Limb (tissue), 2 donors: ENCODE measurements around the gene PDE4B.
"Not testable (repeated sequence)": the region's sequence is repeated elsewhere in the genome, so short reads cannot be mapped to it uniquely, and the experiment has no call there.

ENCODE experiments used
- DNase-seq, 2 donors: peaks; one replicate each; pipeline ENCODE4 v3.0.0-alpha.2; 2016; ENCODE audit errors: extremely low spot score in 2 of 2

Gene PDE4B

DNA sequence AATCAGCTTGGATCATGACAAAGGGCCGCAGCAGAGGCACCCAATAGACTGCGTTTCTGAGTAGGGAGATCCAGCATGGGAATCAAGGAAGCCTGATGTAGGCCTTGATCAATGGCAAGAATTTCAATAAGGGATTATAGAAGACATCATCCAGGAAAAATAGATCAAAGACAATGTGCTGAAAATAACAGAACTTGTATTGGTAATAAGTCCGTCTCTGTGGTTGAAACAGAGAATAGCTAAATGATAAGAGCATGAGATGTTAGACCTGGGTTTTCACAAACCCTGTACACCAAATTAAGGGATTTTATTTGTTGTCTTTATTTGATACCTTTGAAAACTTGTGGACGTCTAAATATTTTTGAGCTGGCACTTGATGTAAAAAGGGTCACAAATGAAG is 513.2 kb downstream of the PDE4B start:
- no peak for DNase-seq

GRCh38 chr1:66309006-66309741 is 516.5 kb downstream of the PDE4B start:
- DNase-seq = no peak

GRCh38 chr1:66311092-66311491 is 518.4 kb downstream of the PDE4B start:
- no peak for DNase-seq

GRCh38 chr1:66311628-66312027 is 518.9 kb downstream of the PDE4B start:
- no peak for DNase-seq

DNA sequence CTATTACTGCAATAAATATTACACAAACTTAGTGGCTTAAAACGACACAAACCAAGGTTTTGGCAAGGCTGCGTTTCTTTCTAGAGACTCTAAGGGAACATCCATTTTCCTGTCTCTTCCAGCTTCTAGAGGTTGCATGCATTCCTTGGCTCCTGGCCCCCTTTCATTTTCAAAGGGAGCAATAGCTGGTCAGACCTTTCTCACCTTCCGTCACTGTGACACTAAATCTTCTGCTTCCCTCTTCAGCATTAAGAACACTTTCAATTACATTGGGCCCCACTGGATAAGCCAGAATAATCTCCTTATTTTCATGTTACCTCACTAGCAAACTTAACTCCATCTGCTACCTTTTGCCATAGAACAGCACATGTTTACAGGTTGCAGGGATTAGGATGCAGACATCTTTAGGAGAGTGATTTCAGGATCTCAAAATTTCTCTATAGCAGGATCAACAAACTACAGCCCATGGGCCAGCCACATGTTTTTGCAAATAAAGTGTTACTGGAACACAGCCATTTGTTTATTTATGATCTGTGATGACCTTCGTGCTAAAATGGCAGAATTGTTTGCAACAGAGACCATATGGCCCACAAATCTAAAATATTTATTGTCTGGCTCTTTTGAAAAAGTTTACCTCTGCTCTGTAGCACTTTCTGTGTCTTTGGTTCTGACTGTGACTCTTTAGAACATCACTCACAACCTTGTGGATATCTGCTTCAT is 519.7 kb downstream of the PDE4B start:
- DNase-seq = no peak

DNA sequence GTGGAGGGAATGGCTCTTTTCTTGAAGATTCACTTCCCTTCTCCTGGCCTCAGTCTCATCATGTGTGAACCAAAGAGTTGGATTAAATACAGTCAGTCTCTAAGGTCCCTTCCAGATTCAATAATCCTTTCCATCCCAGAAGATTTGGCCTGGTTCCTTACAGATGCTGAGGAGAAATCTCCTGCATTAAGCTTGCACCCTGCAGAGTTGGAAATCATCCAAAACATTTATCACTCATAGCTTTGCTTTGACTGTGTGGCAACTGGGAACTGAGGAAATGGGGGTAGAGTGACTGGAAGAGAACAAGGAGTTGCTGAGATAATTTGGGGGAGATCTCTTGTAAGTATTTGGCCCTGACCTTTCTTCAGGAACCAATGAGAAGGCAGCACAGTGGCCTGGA is 520.7 kb downstream of the PDE4B start:
- DNase-seq = no peak

GRCh38 chr1:66315671-66316070 is 523.0 kb downstream of the PDE4B start:
- no peak for DNase-seq

- DNase-seq = peak in 1 of 2 donors; percentile 78
Observed at GRCh38 chr1:66316464-66317247, 524.0 kb downstream of the PDE4B start.

DNA sequence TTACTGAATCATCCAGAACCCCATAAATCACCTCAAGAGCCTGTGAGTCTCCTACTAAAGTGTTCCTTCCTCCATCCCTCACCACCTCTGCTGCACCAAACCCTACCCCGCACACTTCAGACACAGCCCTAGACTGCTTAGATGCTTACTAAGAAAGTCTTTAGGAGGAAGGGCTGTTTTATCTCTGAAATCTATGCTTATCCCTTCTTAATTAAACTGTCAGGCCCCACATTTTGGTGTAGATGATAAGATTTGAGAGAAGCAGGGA is 524.5 kb downstream of the PDE4B start:
- DNase-seq = no peak

DNA sequence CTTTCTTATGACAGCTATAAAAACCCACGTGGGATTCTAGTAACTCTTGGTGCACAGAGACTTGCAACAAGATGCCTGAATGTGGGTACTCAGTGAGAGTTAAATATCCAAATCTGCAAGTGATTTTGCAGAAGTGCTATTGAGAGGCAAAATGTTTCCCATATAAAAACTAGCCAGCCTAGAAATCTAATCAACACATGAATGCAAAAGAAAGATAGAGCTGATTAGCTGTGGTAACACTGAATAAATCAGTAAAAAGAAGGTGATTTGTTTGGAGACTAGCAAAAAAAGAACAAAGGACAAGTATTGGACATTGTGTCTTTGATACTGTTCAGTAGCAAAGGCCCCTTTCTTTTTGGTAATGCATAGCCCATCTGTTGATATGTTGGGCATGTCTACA is 527.5 kb downstream of the PDE4B start:
- no peak for DNase-seq

GRCh38 chr1:66322462-66322861 is 529.8 kb downstream of the PDE4B start:
- not testable (repeated sequence) for DNase-seq

GRCh38 chr1:66323958-66324625 is 531.4 kb downstream of the PDE4B start:
- no peak for DNase-seq

DNA sequence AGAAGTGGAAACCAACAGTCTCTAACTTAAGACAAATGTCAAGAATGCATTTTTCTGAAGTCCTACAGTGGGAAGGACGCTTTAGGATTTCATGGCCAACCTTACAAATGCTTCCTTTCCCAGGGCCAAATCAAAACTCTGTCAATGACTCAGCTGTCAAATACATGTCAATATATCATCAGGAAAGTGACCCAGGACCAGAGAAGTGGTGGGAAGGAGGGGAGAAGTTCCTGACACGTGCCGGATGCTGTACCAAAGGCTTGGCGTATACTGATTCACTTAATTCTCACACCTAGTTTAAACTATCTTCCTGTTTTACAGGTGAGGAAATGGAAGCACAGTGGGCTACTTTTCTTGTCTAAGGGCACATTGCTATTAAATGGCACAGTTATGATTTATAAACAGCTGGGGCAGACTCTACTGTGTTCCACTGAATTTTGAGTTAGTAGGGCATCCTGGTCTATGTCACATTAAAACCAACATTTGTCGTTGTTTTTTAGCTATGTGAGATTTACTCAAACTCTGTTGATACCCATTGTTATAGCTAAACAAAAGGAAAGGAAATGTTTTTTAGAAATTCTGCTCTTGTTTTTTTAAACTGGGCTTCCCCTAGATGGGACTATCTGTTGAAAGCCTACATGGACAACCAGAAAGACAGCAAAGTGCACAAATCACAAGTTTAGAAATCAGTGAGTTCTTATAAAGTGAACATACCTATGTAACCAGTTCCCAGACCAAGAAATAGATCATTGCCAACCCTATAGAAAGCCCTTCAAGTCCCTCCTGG is 533.1 kb downstream of the PDE4B start:
- DNase-seq = no peak

DNA sequence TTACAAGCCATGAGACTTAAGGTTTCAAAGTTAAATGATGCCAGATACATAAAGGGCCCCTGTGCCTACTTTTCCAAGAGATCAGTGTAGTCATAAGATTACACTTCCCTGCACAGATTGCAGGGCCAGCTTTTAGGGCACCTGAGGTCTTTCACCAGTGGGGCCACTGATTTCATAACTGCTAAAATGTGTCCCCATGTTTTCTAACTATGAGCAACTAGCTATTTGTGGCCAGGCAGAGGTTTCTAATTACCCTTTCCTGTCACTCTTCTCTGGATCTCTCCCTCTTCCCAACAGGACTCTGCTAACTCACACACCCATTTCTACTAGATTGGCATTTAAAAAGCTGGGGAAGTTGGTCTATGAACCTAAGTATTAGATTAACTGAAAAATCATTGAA is 534.2 kb downstream of the PDE4B start:
- DNase-seq = no peak

GRCh38 chr1:66327588-66327987 is 534.9 kb downstream of the PDE4B start:
- DNase-seq = no peak

- DNase-seq = no peak
Observed at GRCh38 chr1:66328896-66329295, 536.2 kb downstream of the PDE4B start.

GRCh38 chr1:66330722-66331141 is 538.0 kb downstream of the PDE4B start:
- no peak for DNase-seq

DNA sequence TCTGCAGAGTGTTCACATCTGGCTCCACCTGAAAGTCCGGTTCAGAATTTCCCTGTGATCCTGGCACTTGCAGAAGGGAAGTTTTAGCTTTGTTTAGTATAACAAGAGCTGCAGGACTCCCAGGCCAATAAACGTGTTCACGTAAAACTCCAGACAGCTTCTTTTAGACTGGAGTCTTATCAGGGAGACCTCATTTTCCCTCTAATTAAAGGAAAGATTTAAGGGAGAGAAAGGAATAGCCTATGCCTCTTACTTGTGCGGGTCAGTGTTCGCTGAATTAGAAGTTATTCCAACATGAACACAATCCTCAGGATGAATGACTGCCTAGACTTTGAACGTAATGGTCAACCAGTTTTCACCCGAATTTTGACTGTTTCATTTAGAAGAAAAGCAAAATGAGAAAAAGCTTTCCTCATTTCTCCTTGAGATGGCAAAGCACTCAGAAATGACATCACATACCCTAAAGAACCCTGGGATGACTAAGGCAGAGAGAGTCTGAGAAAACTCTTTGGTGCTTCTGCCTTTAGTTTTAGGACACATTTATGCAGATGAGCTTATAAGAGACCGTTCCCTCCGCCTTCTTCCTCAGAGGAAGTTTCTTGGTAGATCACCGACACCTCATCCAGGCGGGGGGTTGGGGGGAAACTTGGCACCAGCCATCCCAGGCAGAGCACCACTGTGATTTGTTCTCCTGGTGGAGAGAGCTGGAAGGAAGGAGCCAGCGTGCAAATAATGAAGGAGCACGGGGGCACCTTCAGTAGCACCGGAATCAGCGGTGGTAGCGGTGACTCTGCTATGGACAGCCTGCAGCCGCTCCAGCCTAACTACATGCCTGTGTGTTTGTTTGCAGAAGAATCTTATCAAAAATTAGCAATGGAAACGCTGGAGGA is 539.2 kb downstream of the PDE4B start:
- peak; percentile 79 to 85 for DNase-seq

DNA sequence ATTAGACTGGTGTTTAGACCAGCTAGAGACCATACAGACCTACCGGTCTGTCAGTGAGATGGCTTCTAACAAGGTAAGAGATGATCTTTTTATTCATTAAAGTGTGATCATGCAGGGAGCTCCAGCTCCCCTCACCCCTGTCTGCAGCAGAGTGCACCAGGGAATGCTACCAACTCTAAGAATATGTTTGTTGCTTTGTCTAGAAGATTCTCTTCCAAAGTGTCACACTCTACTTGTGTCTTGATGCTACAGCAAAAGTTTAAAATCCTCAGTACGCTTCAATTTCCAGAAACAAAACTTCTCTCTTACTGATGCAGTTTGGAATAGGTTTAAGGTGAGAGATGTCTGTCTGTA is 539.8 kb downstream of the PDE4B start:
- no peak for DNase-seq

GRCh38 chr1:66333466-66334199 is 540.9 kb downstream of the PDE4B start:
- no peak for DNase-seq
